ENCODE measurements around the gene IER2.
"Not testable (repeated sequence)": the region's sequence is repeated elsewhere in the genome, so short reads cannot be mapped to it uniquely, and the experiment has no call there.

Gene IER2

DNA sequence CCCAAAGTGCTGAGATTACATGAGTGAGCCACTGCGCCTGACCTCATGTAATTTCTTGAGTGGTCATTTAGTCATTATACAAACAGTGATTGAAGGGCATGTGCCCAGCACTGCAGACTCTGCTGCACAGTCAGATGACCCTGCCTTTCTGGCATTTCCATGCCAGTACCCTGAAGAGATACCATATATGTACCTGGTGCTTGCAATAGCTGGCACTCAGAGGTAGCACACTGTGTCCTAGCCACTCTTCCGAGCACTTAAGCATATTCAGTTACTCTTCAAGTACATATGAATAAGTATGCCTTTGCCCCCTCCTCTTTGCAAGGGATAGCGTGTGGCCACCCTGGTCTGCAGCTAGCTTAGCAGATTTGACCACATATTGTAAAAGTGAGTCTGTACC lies 15.6 kb upstream of the IER2 start:
- intact Hi-C loops (cut with DNase I): no loop called here
- no peak for DNase-seq

DNA sequence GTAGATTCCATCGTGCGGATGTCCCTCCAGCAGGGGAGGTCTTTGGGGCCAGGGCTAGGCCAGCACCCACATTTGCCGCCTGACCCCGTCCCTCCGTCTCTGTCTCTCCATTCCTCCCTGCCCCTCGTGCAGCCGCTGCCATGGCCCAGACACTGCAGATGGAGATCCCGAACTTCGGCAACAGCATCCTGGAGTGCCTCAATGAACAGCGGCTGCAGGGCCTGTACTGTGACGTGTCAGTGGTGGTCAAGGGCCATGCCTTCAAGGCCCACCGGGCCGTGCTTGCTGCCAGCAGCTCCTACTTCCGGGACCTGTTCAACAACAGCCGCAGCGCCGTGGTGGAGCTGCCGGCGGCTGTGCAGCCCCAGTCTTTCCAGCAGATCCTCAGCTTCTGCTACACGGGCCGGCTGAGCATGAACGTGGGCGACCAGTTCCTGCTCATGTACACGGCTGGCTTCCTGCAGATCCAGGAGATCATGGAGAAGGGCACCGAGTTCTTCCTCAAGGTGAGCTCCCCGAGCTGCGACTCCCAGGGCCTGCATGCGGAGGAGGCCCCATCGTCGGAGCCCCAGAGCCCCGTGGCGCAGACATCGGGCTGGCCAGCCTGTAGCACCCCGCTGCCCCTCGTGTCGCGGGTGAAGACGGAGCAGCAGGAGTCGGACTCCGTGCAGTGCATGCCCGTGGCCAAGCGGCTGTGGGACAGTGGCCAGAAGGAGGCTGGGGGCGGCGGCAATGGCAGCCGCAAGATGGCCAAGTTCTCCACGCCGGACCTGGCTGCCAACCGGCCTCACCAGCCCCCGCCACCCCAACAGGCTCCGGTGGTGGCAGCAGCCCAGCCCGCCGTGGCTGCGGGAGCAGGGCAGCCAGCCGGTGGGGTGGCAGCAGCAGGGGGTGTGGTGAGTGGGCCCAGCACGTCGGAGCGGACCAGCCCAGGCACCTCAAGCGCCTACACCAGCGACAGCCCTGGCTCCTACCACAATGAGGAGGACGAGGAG lies 14.8 kb upstream of the IER2 start:
- intact Hi-C loops (cut with DNase I): no loop called here
- DNase-seq: no peak

DNA sequence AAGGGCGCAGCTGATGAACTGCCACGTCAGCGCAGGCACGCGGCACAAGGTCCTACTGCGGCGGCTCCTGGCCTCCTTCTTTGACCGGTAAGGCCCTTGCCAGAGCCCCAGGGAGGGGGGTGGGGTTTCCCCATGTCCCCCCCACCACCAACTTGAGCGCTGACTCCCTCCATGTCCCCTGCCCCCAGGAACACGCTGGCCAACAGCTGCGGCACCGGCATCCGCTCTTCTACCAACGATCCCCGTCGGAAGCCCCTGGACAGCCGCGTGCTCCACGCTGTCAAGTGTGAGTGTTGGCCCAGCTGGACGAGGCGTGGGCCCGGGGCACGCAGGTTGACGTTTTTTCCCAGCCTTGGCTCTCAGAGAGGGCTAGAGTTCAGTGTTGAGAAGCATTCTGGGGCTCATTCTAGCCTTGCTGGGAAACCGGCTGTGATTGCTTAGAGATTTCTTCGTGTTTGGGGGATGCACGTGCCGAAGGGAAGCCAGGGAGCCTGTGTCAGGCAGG lies 12.9 kb upstream of the IER2 start:
- intact Hi-C loops (cut with DNase I): no loop called here
- no peak for DNase-seq

DNA sequence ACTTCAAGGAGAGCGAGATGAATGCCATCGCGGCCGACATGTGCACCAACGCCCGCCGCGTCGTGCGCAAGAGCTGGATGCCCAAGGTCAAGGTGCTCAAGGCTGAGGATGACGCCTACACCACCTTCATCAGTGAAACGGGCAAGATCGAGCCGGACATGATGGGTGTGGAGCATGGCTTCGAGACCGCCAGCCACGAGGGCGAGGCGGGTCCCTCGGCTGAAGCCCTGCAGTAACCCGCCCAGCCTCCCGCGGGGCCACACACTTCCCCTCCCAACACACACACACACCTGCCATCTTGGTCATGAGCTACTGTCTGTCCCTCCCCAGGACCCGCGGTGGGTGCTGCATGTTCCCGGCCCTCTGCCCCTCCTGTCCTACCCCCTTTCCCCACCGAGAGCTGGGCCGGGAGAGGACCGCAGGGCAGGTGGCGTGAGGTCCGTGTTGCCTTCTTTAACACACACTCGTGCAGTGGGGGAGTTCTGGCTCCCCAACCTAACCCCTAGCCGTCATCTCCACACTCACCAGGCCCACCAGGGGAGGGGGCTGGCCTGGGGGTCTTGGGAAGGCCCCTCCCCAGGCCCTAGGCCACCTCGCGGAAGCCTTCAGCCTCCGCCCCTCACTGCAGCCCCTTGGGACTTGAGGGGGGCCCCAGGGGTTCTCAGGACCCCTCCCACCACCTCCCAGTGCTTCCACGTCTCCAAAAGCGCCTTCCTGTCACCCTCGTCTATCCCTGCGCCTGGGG lies 11.9 kb upstream of the IER2 start:
- DNase-seq: no peak
- intact Hi-C loops (cut with DNase I): no loop called here

DNA sequence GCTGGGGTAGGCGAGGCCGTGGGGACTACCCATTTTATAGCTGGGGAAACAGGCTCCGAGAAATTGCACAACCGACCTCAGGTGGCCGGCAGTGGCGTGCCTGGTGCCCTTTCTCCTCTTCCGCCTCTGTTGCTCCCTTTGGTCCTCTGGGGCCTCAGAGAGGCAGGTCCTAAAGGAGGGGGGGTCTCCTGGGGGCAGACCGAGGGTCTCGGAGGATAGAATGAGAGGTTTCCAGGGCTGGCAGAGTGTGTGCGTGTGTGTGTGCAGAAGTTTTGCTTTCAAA lies 11.4 kb upstream of the IER2 start:
- DNase-seq: no peak
- intact Hi-C loops (cut with DNase I): no loop called here

DNA sequence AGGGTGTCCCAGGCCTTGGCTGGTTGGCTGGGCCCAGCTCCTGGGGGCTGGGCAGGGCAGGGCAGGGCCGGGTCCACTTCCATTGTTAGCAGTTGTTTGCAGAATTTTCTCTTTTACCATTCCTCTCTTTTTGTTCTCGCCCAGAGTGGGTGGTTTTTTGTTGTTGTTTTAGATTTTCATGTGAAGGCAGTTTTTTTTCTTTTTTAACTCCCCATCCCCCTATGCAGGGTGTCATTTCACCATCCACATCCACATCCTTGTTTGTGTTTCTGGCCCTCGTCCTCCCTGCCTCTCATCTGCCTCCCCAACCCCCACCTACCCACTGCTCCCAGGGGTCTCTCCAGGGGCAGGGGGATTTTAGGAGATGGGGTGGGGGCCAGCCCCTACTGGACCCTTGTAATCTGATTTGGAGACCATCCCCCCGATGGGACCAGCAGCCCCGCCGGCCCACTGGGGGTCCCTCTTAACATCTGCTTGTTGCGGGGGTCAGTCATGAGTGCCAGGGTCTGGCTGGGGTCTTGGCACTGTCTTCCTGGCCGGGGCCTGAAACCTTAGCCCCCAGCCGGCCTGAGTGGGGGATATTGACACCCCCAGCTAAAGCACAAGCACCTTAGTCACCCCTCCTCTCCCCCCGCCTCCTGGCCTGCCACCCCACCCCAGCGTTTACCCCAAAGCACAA lies 10.4 kb upstream of the IER2 start:
- intact Hi-C loops (cut with DNase I): no loop called here

DNA sequence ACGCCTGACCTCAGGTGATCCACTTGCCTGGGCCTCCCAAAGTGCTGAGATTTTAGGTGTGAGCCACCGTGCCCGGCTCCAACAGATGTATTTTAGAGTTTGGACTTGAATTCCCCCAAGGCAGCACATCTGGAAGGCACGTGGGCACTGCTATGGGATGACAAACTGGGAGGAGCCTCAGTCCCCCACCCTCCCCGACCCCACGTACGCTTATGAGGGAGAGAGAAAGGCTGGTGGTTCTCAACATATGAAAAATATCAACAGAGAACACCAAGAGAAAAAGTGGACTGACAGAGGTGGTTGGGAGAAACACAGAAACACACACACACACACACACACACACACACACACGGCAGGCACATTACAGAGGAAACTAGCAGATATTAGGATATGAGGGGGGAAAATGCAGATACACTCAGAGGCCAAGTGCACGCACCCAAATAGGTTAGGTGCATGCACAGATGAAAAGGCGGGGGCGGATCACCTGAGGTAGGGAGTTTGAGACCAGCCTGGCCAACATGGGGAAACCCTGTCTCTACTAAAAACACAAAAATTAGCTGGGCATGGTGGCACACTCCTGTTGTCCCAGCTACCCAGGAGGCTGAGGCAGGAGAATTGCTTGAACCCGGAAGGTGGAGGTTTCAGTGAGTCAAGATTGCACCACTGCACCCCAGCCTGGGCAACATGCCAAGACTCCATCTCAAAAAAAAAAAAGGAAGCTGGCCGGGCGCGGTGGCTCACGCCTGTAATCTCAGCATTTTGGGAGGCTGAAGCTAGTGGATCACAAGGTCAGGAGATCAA lies 3.2 kb upstream of the IER2 start:
- peak in 2 of 42 donors; percentile 34 to 44 for DNase-seq
- intact Hi-C loops (cut with DNase I): no loop called here

More for the DNA sequence above, 10.4 kb upstream of the IER2 start:
- no peak for DNase-seq

DNA sequence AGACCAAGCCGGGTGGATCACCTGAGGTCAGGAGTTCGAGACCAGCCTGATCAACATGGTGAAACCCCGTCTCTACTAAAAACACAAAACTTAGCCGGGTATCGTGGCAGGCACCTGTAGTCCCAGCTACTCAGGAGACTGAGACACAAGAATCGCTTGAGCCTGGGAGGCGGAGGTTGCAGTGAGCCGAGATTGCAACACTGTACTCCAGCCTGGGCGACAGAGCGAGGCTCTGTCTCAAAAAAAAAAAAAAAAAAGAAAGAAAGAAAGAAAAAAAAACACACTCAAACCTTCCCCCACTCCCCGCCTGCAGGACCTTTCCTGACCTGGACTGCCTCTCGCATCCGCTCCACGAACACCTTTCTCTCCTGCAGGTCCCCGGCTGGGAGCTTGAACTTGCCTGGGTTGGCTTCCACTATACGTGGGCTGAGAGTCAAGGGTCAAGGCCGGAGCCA lies 1.0 kb upstream of the IER2 start:
- intact Hi-C loops (cut with DNase I): not testable (repeated sequence)
- peak in 11 of 42 donors; percentile 10 to 61 (median 34) for DNase-seq

DNA sequence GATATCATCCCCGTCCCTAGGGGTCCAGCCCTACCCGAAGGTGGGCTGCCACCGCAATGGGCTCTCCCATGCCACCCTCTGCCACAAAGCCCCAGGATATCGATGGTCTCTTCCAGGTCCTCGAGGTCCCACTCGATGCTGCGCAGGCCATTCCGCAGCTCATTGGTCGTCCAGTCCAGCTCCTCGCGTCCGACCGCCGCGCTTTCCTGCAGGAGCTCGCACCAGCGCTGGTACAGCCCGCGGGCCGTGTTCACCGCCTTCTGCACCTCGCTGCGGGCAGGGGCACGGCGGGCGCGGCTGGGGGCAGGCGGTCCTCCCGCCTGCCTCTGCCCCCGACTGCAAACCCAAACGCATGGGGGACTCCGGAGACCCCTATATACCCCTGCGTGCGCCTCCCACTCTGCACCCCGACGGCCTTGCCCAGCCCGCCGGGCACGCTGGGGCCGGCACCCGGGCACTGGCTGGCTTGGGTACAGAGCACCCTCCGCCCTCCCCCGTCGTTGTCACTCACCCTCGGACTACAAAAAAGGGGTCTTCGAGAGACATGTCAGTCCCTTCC lies 504 bp upstream of the IER2 start:
- intact Hi-C loops (cut with DNase I): loop anchor here (2.0 kb wide), 1 partner anchor 33 kb away; the partner anchor contains the start of gene TRMT1
- peak in 21 of 42 donors; percentile 12 to 65 (median 45) for DNase-seq

DNA sequence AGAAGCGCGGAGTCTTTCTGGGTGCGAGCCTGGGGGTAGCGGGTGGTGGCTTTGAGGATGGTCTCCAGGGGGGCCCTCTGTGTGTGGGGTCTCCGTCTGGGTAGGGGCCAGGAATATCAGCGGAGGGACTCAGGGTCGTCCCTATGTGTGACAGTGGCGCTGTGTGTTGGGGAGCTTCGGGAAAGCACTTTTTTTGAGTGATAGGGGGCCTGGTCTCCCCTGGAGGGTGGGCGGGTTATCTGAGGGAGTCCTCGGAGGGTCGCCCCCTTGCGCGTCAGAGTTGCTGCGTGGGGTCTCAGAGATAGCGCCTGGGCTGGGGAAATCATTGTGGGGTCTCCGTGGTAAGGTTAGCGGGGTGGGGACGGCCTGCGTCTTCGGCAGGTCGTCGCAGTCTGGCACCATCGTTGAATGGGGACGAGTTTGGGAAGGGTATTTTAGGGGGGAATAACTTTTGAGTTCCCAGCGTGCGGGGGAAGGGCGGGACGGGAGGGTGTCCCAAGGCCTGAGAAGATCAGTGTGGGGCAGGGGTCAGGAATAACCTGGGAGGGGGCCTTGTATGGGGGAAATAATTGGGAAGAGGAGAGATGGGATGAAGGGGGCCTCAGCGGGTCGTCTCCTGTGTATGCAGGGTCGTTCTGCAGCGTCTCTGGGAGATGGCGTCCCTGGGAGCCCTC lies 857 bp downstream of the IER2 start:
- intact Hi-C loops (cut with DNase I): loop anchor here (2.0 kb wide), 1 partner anchor 34 kb away; the partner anchor contains the start of gene TRMT1
- peak in 8 of 42 donors; percentile 6 to 50 (median 28) for DNase-seq

DNA sequence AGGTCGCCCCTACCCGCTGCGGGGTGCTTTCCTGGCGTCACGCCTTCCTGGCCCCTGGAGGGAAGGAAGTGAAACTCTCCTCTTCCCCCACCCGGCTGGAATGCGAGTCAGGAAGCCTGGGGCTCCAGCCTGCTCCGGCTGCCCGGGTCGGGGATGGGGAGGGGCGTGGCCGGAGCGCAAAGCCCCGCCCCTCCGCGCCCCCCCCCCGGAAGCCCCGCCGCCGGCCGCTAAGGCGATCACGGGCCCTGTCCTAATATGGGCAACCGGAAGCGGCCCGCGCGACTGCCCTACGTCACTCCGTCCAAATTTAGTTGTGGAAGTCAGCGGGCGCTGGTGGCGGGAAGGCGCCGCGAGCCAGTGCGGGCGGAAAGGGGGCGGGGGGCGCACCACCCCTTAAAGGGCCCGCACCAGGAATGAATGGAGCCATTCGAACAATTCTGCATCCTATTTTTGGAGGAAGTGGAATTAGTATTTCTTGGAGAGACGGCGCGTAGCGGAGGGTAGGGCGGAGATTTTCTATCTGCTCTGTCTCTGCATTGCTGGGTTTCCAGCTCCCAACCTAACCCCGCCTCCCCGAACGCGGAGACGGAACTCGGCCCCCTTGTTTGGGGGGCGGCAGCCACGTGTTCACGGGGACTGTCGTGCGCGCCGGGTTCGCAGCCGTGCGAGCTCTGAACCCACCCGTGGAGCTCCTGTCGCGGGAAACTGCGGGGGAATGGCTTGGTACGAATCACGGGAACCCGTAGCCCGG lies 1.6 kb downstream of the IER2 start:
- intact Hi-C loops (cut with DNase I): loop anchor here (2.0 kb wide), 1 partner anchor 35 kb away; the partner anchor contains the start of gene TRMT1
- peak; percentile 93 to 99 (median 98) for DNase-seq

DNA sequence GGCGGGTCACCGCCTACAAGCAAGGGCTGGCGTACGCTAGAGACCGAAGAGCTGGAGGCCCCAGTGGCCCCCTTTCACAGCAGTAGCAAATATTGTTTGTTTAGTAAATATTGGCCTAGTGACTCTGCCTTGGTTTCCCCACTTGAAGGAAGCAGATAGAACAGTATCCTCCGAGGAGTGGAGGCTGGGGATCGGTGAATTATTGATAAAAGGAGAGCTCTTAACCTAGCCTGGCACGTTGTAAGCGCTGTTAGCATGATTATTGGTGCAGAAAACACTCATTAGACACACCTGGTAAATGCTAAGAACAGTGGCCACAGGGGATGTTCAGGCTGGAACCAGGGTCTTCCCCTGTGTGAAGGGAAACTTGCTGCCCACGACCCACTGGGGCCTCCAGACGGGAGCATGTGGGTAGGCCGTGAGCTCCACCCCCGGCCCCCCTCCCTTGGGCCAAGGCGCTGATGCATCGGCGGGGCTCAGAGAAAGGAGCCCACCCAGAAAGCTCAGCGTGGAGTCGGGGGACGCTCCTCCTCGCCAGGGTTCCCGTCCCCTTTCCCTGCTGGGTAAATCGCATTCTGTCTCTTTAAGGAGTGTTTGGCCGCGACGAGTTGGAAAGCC lies 2.3 kb downstream of the IER2 start:
- intact Hi-C loops (cut with DNase I): no loop called here
- no peak for DNase-seq

DNA sequence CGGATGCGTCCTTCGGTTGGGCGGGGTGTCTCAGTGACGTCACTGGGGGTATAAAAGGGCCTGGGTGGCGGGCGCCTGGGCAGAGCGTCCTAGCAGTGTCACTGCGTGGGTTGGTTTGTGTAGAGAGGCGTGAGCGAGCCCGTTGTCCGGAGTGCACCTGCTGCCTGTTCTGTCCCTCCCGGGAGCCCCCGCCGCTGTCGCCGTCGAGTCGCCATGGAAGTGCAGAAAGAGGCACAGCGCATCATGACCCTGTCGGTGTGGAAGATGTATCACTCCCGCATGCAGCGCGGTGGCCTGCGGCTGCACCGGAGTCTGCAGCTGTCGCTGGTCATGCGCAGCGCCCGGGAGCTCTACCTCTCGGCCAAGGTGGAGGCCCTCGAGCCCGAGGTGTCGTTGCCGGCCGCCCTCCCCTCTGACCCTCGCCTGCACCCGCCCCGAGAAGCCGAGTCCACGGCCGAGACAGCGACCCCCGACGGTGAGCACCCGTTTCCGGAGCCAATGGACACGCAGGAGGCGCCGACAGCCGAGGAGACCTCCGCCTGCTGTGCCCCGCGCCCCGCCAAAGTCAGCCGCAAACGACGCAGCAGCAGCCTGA lies 2.9 kb downstream of the IER2 start:
- intact Hi-C loops (cut with DNase I): no loop called here
- DNase-seq: peak; percentile 90 to 99 (median 95)

DNA sequence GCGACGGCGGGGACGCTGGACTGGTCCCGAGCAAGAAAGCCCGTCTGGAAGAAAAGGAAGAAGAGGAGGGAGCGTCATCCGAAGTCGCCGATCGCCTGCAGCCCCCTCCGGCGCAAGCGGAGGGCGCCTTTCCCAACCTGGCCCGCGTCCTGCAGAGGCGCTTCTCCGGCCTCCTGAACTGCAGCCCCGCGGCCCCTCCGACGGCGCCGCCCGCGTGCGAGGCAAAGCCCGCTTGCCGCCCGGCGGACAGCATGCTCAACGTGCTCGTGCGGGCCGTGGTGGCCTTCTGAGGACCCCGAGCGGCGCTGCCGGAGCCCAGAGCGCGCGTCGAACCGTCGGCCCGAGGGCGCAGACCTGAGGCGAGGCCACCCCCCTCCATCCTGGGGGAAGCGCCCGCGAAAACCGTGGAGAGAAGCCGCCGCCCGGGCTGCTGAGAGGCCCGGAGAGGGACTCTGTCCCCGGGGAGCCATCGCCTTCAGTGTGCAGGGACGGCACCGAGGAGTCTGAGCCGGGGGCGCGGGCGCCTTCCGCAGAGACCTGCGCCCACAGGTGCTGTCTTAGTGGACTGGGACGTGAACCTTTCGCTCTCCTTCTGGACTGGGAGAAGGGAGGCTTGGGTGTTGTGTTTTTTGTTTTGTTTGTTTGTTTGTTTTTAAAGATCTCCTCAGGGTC lies 3.5 kb downstream of the IER2 start:
- intact Hi-C loops (cut with DNase I): no loop called here
- peak in 4 of 42 donors; percentile 19 to 29 (median 27) for DNase-seq

DNA sequence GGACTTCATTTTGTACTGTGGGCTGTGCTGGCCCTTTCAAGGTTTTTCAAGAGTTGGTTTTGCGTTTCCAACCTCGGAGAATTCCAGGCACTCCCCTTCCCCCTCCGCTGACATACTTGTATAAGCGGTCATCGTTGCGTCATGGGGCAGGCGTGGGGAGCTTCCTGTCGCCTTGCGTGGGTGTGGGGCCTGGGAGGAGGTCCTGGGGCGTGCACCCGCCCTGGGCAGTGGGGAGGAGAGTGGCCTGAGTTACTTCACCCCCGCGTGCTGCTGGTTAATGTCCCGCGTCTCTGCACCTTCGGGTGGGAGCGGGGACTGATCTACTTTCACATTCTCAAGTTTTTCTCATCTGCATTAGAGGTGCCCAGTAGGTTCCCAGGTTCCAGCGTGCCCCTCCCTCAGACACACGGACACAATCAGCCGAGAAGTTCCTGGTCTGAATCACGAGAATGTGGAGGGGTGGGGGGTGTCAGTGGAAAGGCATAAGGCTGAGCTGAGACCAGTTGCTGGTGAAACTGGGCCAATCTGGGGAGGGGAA lies 4.1 kb downstream of the IER2 start:
- peak in 34 of 42 donors; percentile 26 to 83 (median 56) for DNase-seq

More for the DNA sequence above, 4.1 kb downstream of the IER2 start:
- intact Hi-C loops (cut with DNase I): no loop called here
